ENCODE data around the gene SHC3.

GRCh38 chr9:89179895-89180734 is 1.5 kb upstream of the SHC3 start:
- TF ChIP-seq CTCF (IDR thresholded peaks at IDR 0.05; ENCODE audit: low read depth, low read length) = no peak
- peak; percentile 79 for TF ChIP-seq POLR2A (IDR thresholded peaks at IDR 0.05; ENCODE audit: extremely low read depth, insufficient read length)
- peak; percentile 58 for TF ChIP-seq MYC (IDR thresholded peaks at IDR 0.05; ENCODE audit: low read depth, low read length)
- TF ChIP-seq, protein P1, sequence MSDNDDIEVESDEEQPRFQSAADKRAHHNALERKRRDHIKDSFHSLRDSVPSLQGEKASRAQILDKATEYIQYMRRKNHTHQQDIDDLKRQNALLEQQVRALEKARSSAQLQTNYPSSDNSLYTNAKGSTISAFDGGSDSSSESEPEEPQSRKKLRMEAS (IDR thresholded peaks at IDR 0.05; ENCODE audit: low read depth, low read length) = peak; percentile 70

Measured in NB4 (cell line).